HEK293 (cell line): ENCODE results near the gene PSEN1.
"Not testable (repeated sequence)": the region's sequence is repeated elsewhere in the genome, so short reads cannot be mapped to it uniquely, and the experiment has no call there.

ENCODE experiments used
- CTCF ChIA-PET: fragments of 350-600 bp; formaldehyde crosslinking; extraction: SDS; loops from one replicate; lab custom pipeline; 2021; ENCODE audit warnings: antibody characterized with exemption; lab: Yijun Ruan, JAX
- POLR2A ChIA-PET: fragments of 300-600 bp; formaldehyde crosslinking; extraction: SDS; loops from one replicate; lab custom pipeline; 2020; ENCODE audit warnings: antibody characterized with exemption, inconsistent platforms; lab: Yijun Ruan, JAX
- H3K27ac ChIP-seq: fragments of 200-500 bp; sonication (Bioruptor generic); 2 replicates; pipeline ENCODE4 v1.5.1; 2014; ENCODE audit warnings: low read depth, low read length, control low read depth, inconsistent platforms; ENCODE audit errors: extremely low read depth
- H3K36me3 ChIP-seq, 2 experiments: fragments of 200-500 bp in 1 of 2; sonication (Bioruptor generic) in 1 of 2; 1 replicate in 1 of 2; 2 replicates in 1 of 2; pipeline ENCODE4 v1.5.1; 2014 to 2017; ENCODE audit warnings: inconsistent platforms in 2 of 2, low read length in 2 of 2; ENCODE audit not compliant: control insufficient read depth in 2 of 2, insufficient read depth in 1 of 2
- H3K4me1 ChIP-seq: fragments of 200-500 bp; sonication (Bioruptor generic); 2 replicates; pipeline ENCODE4 v1.5.1; 2014; ENCODE audit warnings: mild to moderate bottlenecking, low read length, inconsistent platforms; ENCODE audit not compliant: control insufficient read depth, insufficient read depth
- H3K4me3 ChIP-seq: 2 replicates; pipeline ENCODE4 v1.5.1; 2011; ENCODE audit warnings: low read depth, mild to moderate bottlenecking, control low read depth, low read length, moderate library complexity
- H3K9me3 ChIP-seq: fragments of 200-500 bp; sonication (Bioruptor generic); 2 replicates; pipeline ENCODE4 v1.5.1; 2014; ENCODE audit warnings: low read depth, low read length, inconsistent platforms; ENCODE audit not compliant: control insufficient read depth, insufficient read depth
- ATF2 ChIP-seq: fragments of 450-650 bp; formaldehyde crosslinking; IDR thresholded peaks from 2 replicates; pipeline ENCODE4 v1.5.1; 2016; ENCODE audit warnings: missing biosample characterization, missing genetic modification characterization, low read depth
- BCL11B ChIP-seq: fragments of 450-650 bp; formaldehyde crosslinking; IDR thresholded peaks from 2 replicates; pipeline ENCODE4 v1.5.1; 2016; ENCODE audit warnings: low read depth, missing biosample characterization, missing genetic modification characterization
- HOXC10 ChIP-seq: sonication (generic); formaldehyde crosslinking; IDR thresholded peaks from 2 replicates; pipeline ENCODE4 v1.8.1; 2023; ENCODE audit warnings: mild to moderate bottlenecking, missing genetic modification reagents
- KLF1 ChIP-seq: fragments of 450-650 bp; formaldehyde crosslinking; IDR thresholded peaks from 2 replicates; pipeline ENCODE4 v1.5.1; 2016; ENCODE audit warnings: missing biosample characterization, missing genetic modification characterization
- OVOL3 ChIP-seq: fragments of 450-650 bp; formaldehyde crosslinking; IDR thresholded peaks from 2 replicates; pipeline ENCODE4 v1.5.1; 2016; ENCODE audit warnings: missing biosample characterization, missing genetic modification characterization
- PRDM10 ChIP-seq: fragments of 450-650 bp; formaldehyde crosslinking; IDR thresholded peaks from 2 replicates; pipeline ENCODE4 v1.5.1; 2016; ENCODE audit warnings: missing biosample characterization, missing genetic modification characterization
- ZBTB21 ChIP-seq: fragments of 450-650 bp; formaldehyde crosslinking; IDR thresholded peaks from 2 replicates; pipeline ENCODE4 v1.5.1; 2017; ENCODE audit warnings: missing biosample characterization, missing genetic modification characterization
- ZFHX2 ChIP-seq: fragments of 450-650 bp; formaldehyde crosslinking; conservative IDR thresholded peaks from 2 replicates; pipeline ENCODE4 v1.5.1; 2016; ENCODE audit warnings: missing biosample characterization, missing genetic modification characterization
- ZNF121 ChIP-seq: fragments of 450-650 bp; formaldehyde crosslinking; IDR thresholded peaks from 2 replicates; pipeline ENCODE4 v1.5.1; 2016; ENCODE audit warnings: missing biosample characterization, missing genetic modification characterization
- ZNF133 ChIP-seq: fragments of 450-650 bp; formaldehyde crosslinking; IDR thresholded peaks from 2 replicates; pipeline ENCODE4 v1.5.1; 2016; ENCODE audit warnings: missing biosample characterization, missing genetic modification characterization
- ZNF140 ChIP-seq: fragments of 450-650 bp; formaldehyde crosslinking; IDR thresholded peaks from 2 replicates; pipeline ENCODE4 v1.5.1; 2016; ENCODE audit warnings: missing biosample characterization, missing genetic modification characterization
- ZNF169 ChIP-seq: fragments of 450-650 bp; formaldehyde crosslinking; IDR thresholded peaks from 2 replicates; pipeline ENCODE4 v1.5.1; 2016; ENCODE audit warnings: missing biosample characterization, missing genetic modification characterization
- ZNF223 ChIP-seq: fragments of 450-650 bp; formaldehyde crosslinking; IDR thresholded peaks from 2 replicates; pipeline ENCODE4 v1.5.1; 2016; ENCODE audit warnings: missing biosample characterization, missing genetic modification characterization
- ZNF571 ChIP-seq: fragments of 450-650 bp; formaldehyde crosslinking; IDR thresholded peaks from 2 replicates; pipeline ENCODE4 v1.5.0; 2017; ENCODE audit warnings: missing biosample characterization, missing genetic modification characterization
- ZNF639 ChIP-seq: fragments of 450-650 bp; formaldehyde crosslinking; IDR thresholded peaks from 2 replicates; pipeline ENCODE4 v1.5.1; 2016; ENCODE audit warnings: missing biosample characterization, missing genetic modification characterization
- ZNF660 ChIP-seq: fragments of 450-650 bp; IDR thresholded peaks from 2 replicates; pipeline ENCODE4 v1.5.1; 2018; ENCODE audit warnings: missing biosample characterization, mild to moderate bottlenecking, missing genetic modification characterization
- ZNF768 ChIP-seq: fragments of 450-650 bp; formaldehyde crosslinking; IDR thresholded peaks from 2 replicates; pipeline ENCODE4 v1.5.1; 2018; ENCODE audit warnings: missing biosample characterization, mild to moderate bottlenecking, missing genetic modification characterization
- ZNF777 ChIP-seq: fragments of 450-650 bp; formaldehyde crosslinking; IDR thresholded peaks from 2 replicates; pipeline ENCODE4 v1.5.1; 2017; ENCODE audit warnings: missing biosample characterization, missing genetic modification characterization, borderline replicate concordance
- ZNF843 ChIP-seq: fragments of 450-650 bp; formaldehyde crosslinking; IDR thresholded peaks from 2 replicates; pipeline ENCODE4 v1.5.1; 2016; ENCODE audit warnings: missing biosample characterization, missing genetic modification characterization

The PSEN1 gene

GRCh38 chr14:73191441-73191840 is 55.1 kb downstream of the PSEN1 start:
- no peak overlapping the region for H3K4me3 ChIP-seq
- no peaks in the 10 kb centered on the region for H3K4me1 ChIP-seq
- H3K36me3 ChIP-seq: peaks cover 46 to 65% of the 10 kb centered on the region in 2 experiments
- ChIA-PET POLR2A (interaction anchor here (0.6 to 1.1 kb wide), 2 partner anchors 38 to 133 kb away, joined by 4 to 5 read pairs; partner anchors contain the start of gene RBM25), CTCF (no interaction called here)
- TF ChIP-seq ZNF121 (peak; percentile 86), BCL11B (tag by site-specific recombination) (no peak), ZNF777 (tag by site-specific recombination) (no peak), ZNF223 (tag by site-specific recombination) (no peak)
- no peak overlapping the region for H3K27ac ChIP-seq
- no peaks in the 10 kb centered on the region for H3K9me3 ChIP-seq

- H3K9me3 ChIP-seq, H3K27ac ChIP-seq, POLR2A ChIA-PET, H3K4me3 ChIP-seq, CTCF ChIA-PET, H3K4me1 ChIP-seq: not testable (repeated sequence)
- H3K36me3 ChIP-seq: peaks cover 44 to 64% of the 10 kb centered on the region in 2 experiments
These were observed 58.0 kb downstream of the PSEN1 start for GRCh38 chr14:73194306-73194705.

GRCh38 chr14:73198253-73198652 is 61.9 kb downstream of the PSEN1 start:
- Histone ChIP-seq H3K36me3 (peaks cover 46 to 47% of the 10 kb centered on the region in 2 experiments), H3K4me1 (no peaks in the 10 kb centered on the region), H3K4me3 (no peak overlapping the region), H3K27ac (no peak overlapping the region), H3K9me3 (no peaks in the 10 kb centered on the region)
- ChIA-PET POLR2A (no interaction called here), CTCF (interaction anchor here (0.7 kb wide), 1 partner anchor 674 kb away, joined by 5 read pairs; no protein-coding TSS in a partner anchor)
- no peak for TF ChIP-seq ZBTB21 (tag by site-specific recombination)
- no peak for TF ChIP-seq ZNF133 (tag by site-specific recombination)
- no peak for TF ChIP-seq ZFHX2 (tag by site-specific recombination)
- no peak for TF ChIP-seq ZNF843 (tag by site-specific recombination)
- no peak for TF ChIP-seq ZNF660 (tag by site-specific recombination)
- TF ChIP-seq ZNF169: no peak
- no peak for TF ChIP-seq OVOL3 (tag by site-specific recombination)
- TF ChIP-seq ZNF639 (tag by site-specific recombination): no peak

- CTCF ChIA-PET: no interaction called here
- POLR2A ChIA-PET: no interaction called here
- H3K27ac ChIP-seq: no peak overlapping the region
- no peaks in the 10 kb centered on the region for H3K4me1 ChIP-seq
- TF ChIP-seq PRDM10 (tag by site-specific recombination) (no peak), ZNF768 (tag by site-specific recombination) (no peak), KLF1 (no peak), ZNF571 (no peak), ATF2 (no peak), ZNF140 (no peak), BCL11B (tag by site-specific recombination) (no peak), HOXC10 (CRISPR knock-in tag) (no peak)
- H3K9me3 ChIP-seq: no peaks in the 10 kb centered on the region
- no peak overlapping the region for H3K4me3 ChIP-seq
- peaks cover 29 to 44% of the 10 kb centered on the region in 2 experiments for H3K36me3 ChIP-seq
These were observed 67.2 kb downstream of the PSEN1 start for GRCh38 chr14:73203527-73203926.
